Sigmoid colon (tissue), 7 donors: ENCODE data around the gene LDLRAD3. TPM values are rescaled to one million over a fixed set of nuclear protein-coding genes. Genes with fewer than 3 reads are reported as not detected.

Experiments used
- DNase-seq: peaks from one replicate; pipeline ENCODE4 v3.0.0-alpha.2; 2019
- H3K27ac ChIP-seq, 4 donors: fragments of 200-600 bp; sonication (generic); one replicate each; pipeline ENCODE4 v1.5.1; 2016 to 2019; ENCODE audit warnings: mild to moderate bottlenecking in 1 of 4
- H3K27me3 ChIP-seq, 3 donors: fragments of 200-600 bp; sonication (generic); one replicate each; pipeline ENCODE4 v1.5.1; 2019; ENCODE audit warnings: mild to moderate bottlenecking in 1 of 3
- H3K36me3 ChIP-seq, 4 donors: fragments of 200-600 bp; sonication (generic); one replicate each; pipeline ENCODE4 v1.5.1; 2016 to 2019
- H3K4me1 ChIP-seq, 4 donors: fragments of 200-600 bp; sonication (generic); one replicate each; pipeline ENCODE4 v1.5.1; 2017 to 2019
- H3K4me3 ChIP-seq, 4 donors: fragments of 200-600 bp; sonication (generic); one replicate each; pipeline ENCODE4 v1.5.1; 2017 to 2019; ENCODE audit warnings: mild to moderate bottlenecking in 2 of 4, moderate library complexity in 1 of 4
- H3K9me3 ChIP-seq, 4 donors: fragments of 200-600 bp in 3 of 4; sonication (generic) in 3 of 4; one replicate each; pipeline versions ENCODE4 v1.5.1 to v1.6.1; 2013 to 2019
- EP300 ChIP-seq, 4 donors: sonication (generic); formaldehyde crosslinking; IDR thresholded peaks; one replicate each; pipeline ENCODE4 v1.6.1; 2017; ENCODE audit warnings: antibody characterized with exemption in 4 of 4
- POLR2A ChIP-seq, 2 donors: fragments of 450-650 bp; IDR thresholded peaks; one replicate each; pipeline ENCODE4 v1.6.1; 2016; ENCODE audit warnings: antibody characterized with exemption in 2 of 2, mild to moderate bottlenecking in 2 of 2, moderate library complexity in 2 of 2
- POLR2AphosphoS5 ChIP-seq, 4 donors: sonication (generic); formaldehyde crosslinking; IDR thresholded peaks; one replicate each; pipeline ENCODE4 v1.6.1; 2017; ENCODE audit warnings: antibody characterized with exemption in 4 of 4
- WGBS, 2 donors: extraction: QIAGEN DNeasy Blood & Tissue Kit; methylation state at CpG; one replicate each; pipeline ENCODE4 v1.1.7; 2013; 5-methylcytosine and 5-hydroxymethylcytosine counted together
- intact Hi-C: fragments of 100-400 bp; cut with DNase I; formaldehyde crosslinking; loops from one replicate; pipeline ENCODE4 v1.15.1; 2023
- polyA plus RNA-seq, 3 donors: library from polyadenylated mRNA; stranded (reverse); fragments of 200-250 nt; gene quantifications; one replicate each; pipeline ENCODE4 v1.2.3, GENCODE V29; 2013
- total RNA-seq, 4 donors: library from RNA; depleted of rRNA; stranded (reverse); fragments of >200 nt; gene quantifications; one replicate each; pipeline ENCODE4 v1.1.0, GENCODE V29; 2016
- TF ChIP-seq, protein P1 (sequence below), 4 experiments: fragments of 450-650 bp in 3 of 4; fragments of 200-600 bp in 1 of 4; IDR thresholded peaks; one replicate each; pipeline ENCODE4 v1.5.1; 2016 to 2019; ENCODE audit warnings: antibody characterized with exemption in 4 of 4, mild to moderate bottlenecking in 3 of 4, moderate library complexity in 2 of 4
- donor health status: healthy with polysubstance abuse.
- donor health status: Bipolar disorder and iron deficiency.
- donor health status: healthy.

The LDLRAD3 gene
- total and polyA plus RNA-seq, 7 donors, result 0.23 to 23.4 (median 10.2) TPM

GRCh38 chr11:36249246-36249645, 305.4 kb downstream of the LDLRAD3 start:
- Histone ChIP-seq H3K9me3 (no peaks in the 10 kb centered on the region), H3K27ac (no peak overlapping the region), H3K36me3 (no peaks in the 10 kb centered on the region), H3K27me3 (no peaks in the 10 kb centered on the region), H3K4me1 (no peaks in the 10 kb centered on the region), H3K4me3 (no peak overlapping the region)
- 50 to 68% methylated on average over 2 of the region's 2 CpGs for WGBS, 2 donors
- TF ChIP-seq, protein P1, sequence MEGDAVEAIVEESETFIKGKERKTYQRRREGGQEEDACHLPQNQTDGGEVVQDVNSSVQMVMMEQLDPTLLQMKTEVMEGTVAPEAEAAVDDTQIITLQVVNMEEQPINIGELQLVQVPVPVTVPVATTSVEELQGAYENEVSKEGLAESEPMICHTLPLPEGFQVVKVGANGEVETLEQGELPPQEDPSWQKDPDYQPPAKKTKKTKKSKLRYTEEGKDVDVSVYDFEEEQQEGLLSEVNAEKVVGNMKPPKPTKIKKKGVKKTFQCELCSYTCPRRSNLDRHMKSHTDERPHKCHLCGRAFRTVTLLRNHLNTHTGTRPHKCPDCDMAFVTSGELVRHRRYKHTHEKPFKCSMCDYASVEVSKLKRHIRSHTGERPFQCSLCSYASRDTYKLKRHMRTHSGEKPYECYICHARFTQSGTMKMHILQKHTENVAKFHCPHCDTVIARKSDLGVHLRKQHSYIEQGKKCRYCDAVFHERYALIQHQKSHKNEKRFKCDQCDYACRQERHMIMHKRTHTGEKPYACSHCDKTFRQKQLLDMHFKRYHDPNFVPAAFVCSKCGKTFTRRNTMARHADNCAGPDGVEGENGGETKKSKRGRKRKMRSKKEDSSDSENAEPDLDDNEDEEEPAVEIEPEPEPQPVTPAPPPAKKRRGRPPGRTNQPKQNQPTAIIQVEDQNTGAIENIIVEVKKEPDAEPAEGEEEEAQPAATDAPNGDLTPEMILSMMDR (IDR thresholded peaks at IDR 0.05), result no peak
- no peak for TF ChIP-seq POLR2A (IDR thresholded peaks at IDR 0.05)
- TF ChIP-seq EP300 (IDR thresholded peaks at IDR 0.05), result no peak
- TF ChIP-seq POLR2AphosphoS5 (IDR thresholded peaks at IDR 0.05), result no peak
- no peak for DNase-seq
- intact Hi-C loops, result no loop called here

DNA sequence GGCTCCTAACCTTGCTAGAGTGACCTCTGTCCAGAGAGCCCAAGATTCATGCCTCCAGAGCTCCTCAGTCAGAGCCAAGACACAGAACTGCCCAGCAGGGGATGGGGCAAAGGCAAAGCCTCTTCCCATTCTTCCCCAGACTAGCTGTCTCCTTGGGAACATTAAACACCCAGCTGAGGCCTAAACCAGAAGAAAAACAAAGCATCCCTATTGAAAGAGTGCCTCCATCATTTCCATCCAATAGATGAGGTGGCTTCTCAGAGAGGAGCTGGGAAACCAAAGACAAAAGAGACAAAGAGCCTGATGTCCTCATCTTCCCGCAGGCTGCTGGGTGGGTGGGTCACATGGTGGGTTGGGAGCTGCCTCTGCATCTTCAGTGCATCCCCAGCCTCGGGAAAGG, 308.0 kb downstream of the LDLRAD3 start:
- Histone ChIP-seq H3K4me1 (no peaks in the 10 kb centered on the region), H3K9me3 (no peaks in the 10 kb centered on the region), H3K4me3 (no peak overlapping the region), H3K27ac (no peak overlapping the region), H3K36me3 (no peaks in the 10 kb centered on the region), H3K27me3 (no peaks in the 10 kb centered on the region)
- TF ChIP-seq POLR2AphosphoS5 (IDR thresholded peaks at IDR 0.05), result no peak
- TF ChIP-seq POLR2A (IDR thresholded peaks at IDR 0.05), result no peak
- TF ChIP-seq, protein P1 (IDR thresholded peaks at IDR 0.05), result no peak
- no peak for TF ChIP-seq EP300 (IDR thresholded peaks at IDR 0.05)
- intact Hi-C loops, result no loop called here
- no peak for DNase-seq
- 67 to 82% methylated on average over 2 of the region's 2 CpGs for WGBS, 2 donors

DNA sequence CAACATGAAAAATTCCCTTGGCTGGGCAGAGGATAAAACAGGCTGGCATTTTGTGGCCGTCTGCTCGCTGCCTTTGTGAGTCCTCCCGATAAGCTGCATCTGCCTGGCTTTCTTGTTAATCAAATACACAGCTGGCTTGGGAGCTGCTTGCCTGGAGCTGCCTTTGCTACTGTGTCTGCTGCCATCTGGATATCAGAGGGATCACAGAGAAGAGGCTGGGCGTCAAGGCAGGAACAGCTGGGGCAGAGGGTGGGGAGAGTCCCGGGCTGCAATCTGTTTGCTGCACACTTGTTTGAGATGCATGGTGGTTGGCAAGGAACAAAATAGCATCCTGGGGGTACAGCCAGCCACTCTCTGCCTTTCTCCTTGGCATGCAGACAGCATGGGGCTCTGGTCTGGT, 309.4 kb downstream of the LDLRAD3 start:
- 54 to 62% methylated on average over 5 of the region's 5 CpGs for WGBS, 2 donors
- H3K27me3 ChIP-seq, result no peaks in the 10 kb centered on the region
- H3K4me3 ChIP-seq, result no peak overlapping the region
- no peak overlapping the region for H3K27ac ChIP-seq
- H3K9me3 ChIP-seq, result no peaks in the 10 kb centered on the region
- no peak for DNase-seq
- H3K36me3 ChIP-seq, result no peaks in the 10 kb centered on the region
- TF ChIP-seq EP300 (IDR thresholded peaks at IDR 0.05) (no peak), POLR2A (IDR thresholded peaks at IDR 0.05) (no peak), POLR2AphosphoS5 (IDR thresholded peaks at IDR 0.05) (no peak)
- TF ChIP-seq, protein P1 (IDR thresholded peaks at IDR 0.05), result no peak
- H3K4me1 ChIP-seq, result no peaks in the 10 kb centered on the region
- intact Hi-C loops, result no loop called here

DNA sequence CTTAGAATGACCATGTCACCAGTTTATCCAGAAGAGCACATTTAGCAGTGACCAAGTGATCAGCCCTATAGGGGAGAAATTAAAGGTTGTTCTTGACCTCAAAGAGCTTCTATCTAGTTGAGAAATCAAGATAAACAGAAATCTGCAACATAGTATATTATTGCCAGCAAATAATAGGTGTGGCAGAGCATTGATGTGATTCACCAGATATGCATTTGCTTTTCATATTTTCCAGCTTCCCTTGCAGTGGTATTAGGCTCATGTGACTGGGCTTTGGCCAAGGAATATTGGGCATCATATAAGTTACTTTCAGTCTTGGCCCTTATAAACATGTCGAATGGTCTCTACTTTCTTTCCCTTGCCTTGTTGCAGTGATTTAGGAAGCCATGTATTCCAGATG, 310.9 kb downstream of the LDLRAD3 start:
- Histone ChIP-seq H3K36me3 (no peaks in the 10 kb centered on the region), H3K27me3 (no peaks in the 10 kb centered on the region), H3K27ac (no peak overlapping the region), H3K4me3 (no peak overlapping the region), H3K4me1 (no peaks in the 10 kb centered on the region), H3K9me3 (no peaks in the 10 kb centered on the region)
- TF ChIP-seq POLR2AphosphoS5 (IDR thresholded peaks at IDR 0.05), result no peak
- TF ChIP-seq POLR2A (IDR thresholded peaks at IDR 0.05), result no peak
- no peak for TF ChIP-seq EP300 (IDR thresholded peaks at IDR 0.05)
- TF ChIP-seq, protein P1 (IDR thresholded peaks at IDR 0.05), result no peak
- WGBS, 2 donors, result 83 to 86% methylated on average over 1 of the region's 1 CpG
- intact Hi-C loops, result no loop called here
- no peak for DNase-seq

GRCh38 chr11:36257351-36257750, 313.5 kb downstream of the LDLRAD3 start:
- H3K4me1 ChIP-seq, result no peaks in the 10 kb centered on the region
- intact Hi-C loops, result no loop called here
- no peak for TF ChIP-seq POLR2A (IDR thresholded peaks at IDR 0.05)
- TF ChIP-seq POLR2AphosphoS5 (IDR thresholded peaks at IDR 0.05), result no peak
- TF ChIP-seq, protein P1 (IDR thresholded peaks at IDR 0.05), result no peak
- no peak for TF ChIP-seq EP300 (IDR thresholded peaks at IDR 0.05)
- WGBS, 2 donors, result 76 to 80% methylated on average over 5 of the region's 5 CpGs
- H3K36me3 ChIP-seq, result no peaks in the 10 kb centered on the region
- no peak overlapping the region for H3K4me3 ChIP-seq
- H3K27ac ChIP-seq, result no peak overlapping the region
- H3K9me3 ChIP-seq, result no peaks in the 10 kb centered on the region
- DNase-seq, result no peak
- no peaks in the 10 kb centered on the region for H3K27me3 ChIP-seq
